ENCODE data around the gene XYLT1.
"Not testable (repeated sequence)": the region's sequence is repeated elsewhere in the genome, so short reads cannot be mapped to it uniquely, and the experiment has no call there.

XYLT1 gene

DNA sequence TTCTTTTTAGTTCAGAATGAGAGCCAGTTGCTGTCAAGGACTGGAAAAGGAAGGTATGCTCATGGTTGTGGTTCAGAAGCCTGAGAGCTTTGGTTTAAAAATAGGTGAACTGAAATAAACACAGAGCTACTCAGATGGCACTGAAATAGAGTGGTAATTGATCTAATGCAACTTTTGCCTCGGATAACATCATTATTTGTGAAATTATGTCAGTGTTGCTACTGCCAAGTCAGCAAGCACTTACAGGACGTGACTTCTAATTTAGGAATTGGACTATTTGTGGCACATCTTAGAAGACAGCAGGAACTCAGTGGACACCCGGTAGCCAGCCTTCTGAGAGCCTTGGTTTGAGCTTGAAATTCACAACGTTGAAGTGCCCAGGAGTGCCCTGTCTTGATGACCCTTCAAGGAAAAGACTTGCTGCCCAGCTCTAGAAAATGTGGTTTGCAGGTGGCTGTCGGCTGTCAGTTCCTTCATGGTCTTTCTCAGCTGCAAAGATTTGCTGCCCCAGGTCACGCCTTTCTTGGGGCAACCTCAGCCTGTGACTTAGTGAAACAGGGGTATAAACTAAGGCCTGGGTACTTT, 42.0 kb upstream of the XYLT1 start:
- Histone ChIP-seq H3K27ac (no peak overlapping the region), H3K4me3 (no peak overlapping the region)
- DNase-seq (ENCODE audit: low spot score): no peak
- TF ChIP-seq CTCF (IDR thresholded peaks at IDR 0.05): no peak

DNA sequence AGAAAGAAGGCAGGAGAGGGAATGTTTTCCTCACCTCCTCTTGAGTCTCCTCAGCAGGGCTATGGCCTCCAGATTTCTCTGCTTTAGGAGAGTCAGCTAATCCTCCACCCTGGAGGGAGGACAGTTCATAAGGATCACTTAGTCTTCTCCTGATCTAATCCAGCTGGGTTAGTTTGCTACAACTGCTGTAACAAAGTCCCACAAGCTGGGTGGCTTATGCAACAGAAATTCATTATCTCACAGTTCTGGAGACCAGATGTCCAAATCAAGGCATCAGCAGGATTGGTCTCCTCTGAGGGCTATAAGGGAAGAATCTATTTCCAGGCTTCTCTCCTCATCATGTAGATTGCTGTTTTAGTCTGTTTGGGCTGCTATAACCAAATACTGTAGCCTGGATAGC, 40.6 kb upstream of the XYLT1 start:
- DNase-seq (ENCODE audit: low spot score): no peak
- Histone ChIP-seq H3K27ac (no peak overlapping the region), H3K4me3 (no peak overlapping the region)
- TF ChIP-seq CTCF (IDR thresholded peaks at IDR 0.05): no peak

GRCh38 chr16:17510567-17510966, 39.8 kb upstream of the XYLT1 start:
- Histone ChIP-seq H3K4me3 (no peak overlapping the region), H3K27ac (no peak overlapping the region)
- TF ChIP-seq CTCF (IDR thresholded peaks at IDR 0.05): no peak
- no peak for DNase-seq (ENCODE audit: low spot score)

- DNase-seq (ENCODE audit: low spot score): no peak
- H3K4me3 ChIP-seq: no peak overlapping the region
- TF ChIP-seq CTCF (IDR thresholded peaks at IDR 0.05): no peak
- H3K27ac ChIP-seq: no peak overlapping the region
Observed at GRCh38 chr16:17509194-17509593, 38.4 kb upstream of the XYLT1 start.

GRCh38 chr16:17508303-17508702, 37.5 kb upstream of the XYLT1 start:
- H3K27ac ChIP-seq: no peak overlapping the region
- no peak for TF ChIP-seq CTCF (IDR thresholded peaks at IDR 0.05)
- no peak for DNase-seq (ENCODE audit: low spot score)
- no peak overlapping the region for H3K4me3 ChIP-seq

DNA sequence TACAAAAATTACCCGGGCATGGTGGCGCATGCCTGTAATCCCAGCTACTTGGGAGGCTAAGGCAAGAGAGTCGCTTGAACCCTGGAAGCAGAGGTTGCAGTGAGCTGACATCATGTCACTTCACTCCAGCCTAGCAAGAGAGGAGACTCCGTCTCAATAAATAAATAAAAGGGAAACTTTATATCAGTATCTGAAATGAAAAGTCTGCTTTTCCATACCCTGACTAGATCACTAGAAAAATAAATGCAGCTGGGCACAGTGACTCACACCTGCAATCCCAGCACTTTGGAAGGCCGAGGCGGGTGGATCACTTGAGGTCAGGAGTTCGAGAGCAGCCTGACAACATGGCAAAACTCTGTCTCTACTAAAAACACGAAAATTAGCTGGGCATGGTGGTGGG, 36.8 kb upstream of the XYLT1 start:
- H3K4me3 ChIP-seq; H3K27ac ChIP-seq; DNase-seq (ENCODE audit: low spot score): not testable (repeated sequence)

DNA sequence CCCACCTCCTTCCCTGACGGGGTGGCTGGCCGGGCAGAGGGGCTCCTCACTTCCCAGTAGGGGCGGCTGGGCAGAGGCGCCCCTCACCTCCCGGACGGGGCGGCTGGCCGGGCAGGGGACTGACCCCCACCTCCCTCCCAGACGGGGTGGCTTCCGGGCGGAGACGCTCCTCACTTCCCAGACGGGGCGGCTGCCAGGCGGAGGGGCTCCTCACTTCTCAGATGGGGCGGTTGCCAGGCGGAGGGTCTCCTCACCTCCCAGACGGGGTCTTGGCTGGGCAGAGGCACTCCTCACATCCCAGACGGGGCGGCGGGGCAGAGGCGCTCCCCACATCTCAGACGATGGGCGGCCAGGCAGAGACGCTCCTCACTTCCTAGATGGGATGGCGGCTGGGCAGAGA, 35.1 kb upstream of the XYLT1 start:
- not testable (repeated sequence) for H3K27ac ChIP-seq; DNase-seq (ENCODE audit: low spot score); H3K4me3 ChIP-seq

DNA sequence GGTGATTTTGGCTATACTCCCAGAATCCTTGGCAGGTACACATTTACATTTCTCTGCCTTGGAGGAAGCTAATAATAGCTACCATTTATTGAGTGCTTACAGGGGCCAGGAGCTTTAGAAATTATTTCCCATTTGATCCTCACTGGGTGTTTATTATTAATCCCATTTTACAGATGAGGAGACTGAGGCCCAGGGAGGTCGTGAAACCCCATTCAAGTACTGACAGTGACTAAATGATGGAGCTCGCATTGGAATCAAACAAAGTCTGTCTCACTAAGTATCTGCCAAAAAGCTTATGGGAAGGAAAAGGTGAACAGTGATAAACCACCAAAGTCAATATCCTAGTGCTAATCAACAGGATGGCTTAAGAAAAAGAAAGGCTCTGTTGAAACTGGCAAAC, 33.3 kb upstream of the XYLT1 start:
- no peak for TF ChIP-seq CTCF (IDR thresholded peaks at IDR 0.05)
- no peak for DNase-seq (ENCODE audit: low spot score)
- Histone ChIP-seq H3K27ac (no peak overlapping the region), H3K4me3 (no peak overlapping the region)
